MM.1S (cell line): ENCODE results near the gene ASCC3.

Experiments used
- EZH2 ChIP-seq: fragments of 300-600 bp; sonication (generic); optimal IDR thresholded peaks from 2 replicates; pipeline ENCODE3; 2017; ENCODE audit warnings: low read depth, mild to moderate bottlenecking, antibody characterized with exemption, low read length, mixed read lengths
- EZH2phosphoT487 ChIP-seq: fragments of 300-600 bp; sonication (generic); IDR thresholded peaks from 2 replicates; pipeline ENCODE4 v1.6.1; 2018; ENCODE audit warnings: antibody characterized with exemption, low read length
- TF ChIP-seq, protein P1 (sequence below): fragments of 300-600 bp; sonication (generic); IDR thresholded peaks from 2 replicates; pipeline ENCODE4 v1.5.1; 2016; ENCODE audit warnings: antibody characterized with exemption, low read length, mixed read lengths

- TF ChIP-seq, protein P1, sequence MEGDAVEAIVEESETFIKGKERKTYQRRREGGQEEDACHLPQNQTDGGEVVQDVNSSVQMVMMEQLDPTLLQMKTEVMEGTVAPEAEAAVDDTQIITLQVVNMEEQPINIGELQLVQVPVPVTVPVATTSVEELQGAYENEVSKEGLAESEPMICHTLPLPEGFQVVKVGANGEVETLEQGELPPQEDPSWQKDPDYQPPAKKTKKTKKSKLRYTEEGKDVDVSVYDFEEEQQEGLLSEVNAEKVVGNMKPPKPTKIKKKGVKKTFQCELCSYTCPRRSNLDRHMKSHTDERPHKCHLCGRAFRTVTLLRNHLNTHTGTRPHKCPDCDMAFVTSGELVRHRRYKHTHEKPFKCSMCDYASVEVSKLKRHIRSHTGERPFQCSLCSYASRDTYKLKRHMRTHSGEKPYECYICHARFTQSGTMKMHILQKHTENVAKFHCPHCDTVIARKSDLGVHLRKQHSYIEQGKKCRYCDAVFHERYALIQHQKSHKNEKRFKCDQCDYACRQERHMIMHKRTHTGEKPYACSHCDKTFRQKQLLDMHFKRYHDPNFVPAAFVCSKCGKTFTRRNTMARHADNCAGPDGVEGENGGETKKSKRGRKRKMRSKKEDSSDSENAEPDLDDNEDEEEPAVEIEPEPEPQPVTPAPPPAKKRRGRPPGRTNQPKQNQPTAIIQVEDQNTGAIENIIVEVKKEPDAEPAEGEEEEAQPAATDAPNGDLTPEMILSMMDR: no peak
- no peak for TF ChIP-seq EZH2
- TF ChIP-seq EZH2phosphoT487: no peak
These were observed 269.0 kb downstream of the ASCC3 start for GRCh38 chr6:100612094-100612493.
